GM19438 (cell line): ENCODE measurements around the gene SVIL.
"Not testable (repeated sequence)": the region's sequence is repeated elsewhere in the genome, so short reads cannot be mapped to it uniquely, and the experiment has no call there.

Experiments used
- ATAC-seq: cut with Tn5 transposase; IDR thresholded peaks from one replicate; pipeline ENCODE4 v1.9.1; 2021; ENCODE audit warnings: low read depth; ENCODE audit not compliant: unreplicated experiment

The SVIL gene

GRCh38 chr10:29522918-29523317 lies 111.9 kb downstream of the SVIL start:
- ATAC-seq, result no peak

- ATAC-seq, result no peak
Observed at GRCh38 chr10:29522061-29522855, 112.5 kb downstream of the SVIL start.

- no peak for ATAC-seq
Observed at GRCh38 chr10:29519659-29520058, 115.1 kb downstream of the SVIL start.

GRCh38 chr10:29517352-29517923 lies 117.3 kb downstream of the SVIL start:
- no peak for ATAC-seq

GRCh38 chr10:29516309-29516932 lies 118.3 kb downstream of the SVIL start:
- not testable (repeated sequence) for ATAC-seq

GRCh38 chr10:29515879-29516278 lies 118.9 kb downstream of the SVIL start:
- ATAC-seq, result not testable (repeated sequence)

- not testable (repeated sequence) for ATAC-seq
Observed at GRCh38 chr10:29515104-29515503, 119.7 kb downstream of the SVIL start.

GRCh38 chr10:29514306-29514705 lies 120.5 kb downstream of the SVIL start:
- no peak for ATAC-seq

- ATAC-seq, result no peak
Observed at GRCh38 chr10:29512425-29512974, 122.3 kb downstream of the SVIL start.

GRCh38 chr10:29511806-29512205 lies 123.0 kb downstream of the SVIL start:
- ATAC-seq, result not testable (repeated sequence)

GRCh38 chr10:29510483-29511157 lies 124.2 kb downstream of the SVIL start:
- ATAC-seq, result not testable (repeated sequence)

- ATAC-seq, result no peak
Observed at GRCh38 chr10:29508554-29509244, 126.1 kb downstream of the SVIL start.

- not testable (repeated sequence) for ATAC-seq
Observed at GRCh38 chr10:29507750-29508149, 127.0 kb downstream of the SVIL start.

GRCh38 chr10:29506324-29506921 lies 128.3 kb downstream of the SVIL start:
- ATAC-seq, result not testable (repeated sequence)

GRCh38 chr10:29502351-29502750 lies 132.4 kb downstream of the SVIL start:
- no peak for ATAC-seq

- ATAC-seq, result no peak
Observed at GRCh38 chr10:29501692-29502091, 133.1 kb downstream of the SVIL start.

GRCh38 chr10:29499993-29500537 lies 134.7 kb downstream of the SVIL start:
- ATAC-seq, result no peak

- no peak for ATAC-seq
Observed at GRCh38 chr10:29496341-29497162, 138.2 kb downstream of the SVIL start.

- no peak for ATAC-seq
Observed at GRCh38 chr10:29495366-29495765, 139.4 kb downstream of the SVIL start.
